Mucosa of gallbladder (tissue), 1 donor: ENCODE results near the gene APAF1. TPM values are rescaled to one million over a fixed set of nuclear protein-coding genes. Genes with fewer than 3 reads are reported as not detected.

Experiments
- DNase-seq: peaks from one replicate; pipeline ENCODE4 v3.0.0-alpha.2; 2020; ENCODE audit warnings: low spot score
- total RNA-seq: library from RNA; stranded (reverse); gene quantifications from one replicate; pipeline ENCODE4 v1.2.1, GENCODE V29; 2021
- donor health status: DM: no; HTN: no; CAD: no.

The APAF1 gene
- total RNA-seq, 1 donor from 2014 or later: 22.3 TPM

DNA sequence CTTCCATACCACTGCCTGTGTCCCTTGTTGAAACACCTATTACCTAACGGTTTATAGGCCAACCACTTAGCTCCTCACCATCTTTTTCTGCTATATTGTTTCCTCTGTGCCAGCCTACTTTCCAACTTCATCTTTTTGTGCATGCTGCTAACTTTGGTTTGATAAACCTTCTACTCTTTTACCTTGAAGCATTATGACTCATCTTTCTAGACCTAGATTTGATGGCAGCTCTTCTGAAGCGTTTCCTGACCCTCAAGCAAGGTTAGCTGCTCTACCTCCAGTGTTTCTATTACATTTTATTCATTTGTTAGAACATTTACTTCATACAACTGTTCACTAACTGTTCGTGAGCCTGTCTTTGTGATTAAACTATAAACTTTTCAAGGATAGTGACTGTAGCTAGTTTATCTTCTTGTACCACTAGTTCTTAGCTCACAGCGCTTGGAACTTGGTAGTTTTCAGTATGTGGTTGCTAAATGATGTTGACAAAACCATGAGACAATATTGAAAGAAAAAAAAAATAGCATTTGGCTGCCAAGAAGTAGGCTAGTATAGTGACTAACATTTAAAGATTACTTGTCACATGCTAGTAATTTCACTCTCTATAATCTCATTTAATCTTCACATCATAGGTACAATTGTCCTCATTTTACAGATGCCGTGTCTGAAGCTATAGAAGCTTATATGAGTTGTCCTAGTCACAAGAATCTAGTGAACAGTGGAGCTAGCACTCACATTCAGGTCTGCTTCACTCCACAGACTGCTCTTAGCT lies 79.5 kb downstream of the APAF1 start:
- DNase-seq: no peak

DNA sequence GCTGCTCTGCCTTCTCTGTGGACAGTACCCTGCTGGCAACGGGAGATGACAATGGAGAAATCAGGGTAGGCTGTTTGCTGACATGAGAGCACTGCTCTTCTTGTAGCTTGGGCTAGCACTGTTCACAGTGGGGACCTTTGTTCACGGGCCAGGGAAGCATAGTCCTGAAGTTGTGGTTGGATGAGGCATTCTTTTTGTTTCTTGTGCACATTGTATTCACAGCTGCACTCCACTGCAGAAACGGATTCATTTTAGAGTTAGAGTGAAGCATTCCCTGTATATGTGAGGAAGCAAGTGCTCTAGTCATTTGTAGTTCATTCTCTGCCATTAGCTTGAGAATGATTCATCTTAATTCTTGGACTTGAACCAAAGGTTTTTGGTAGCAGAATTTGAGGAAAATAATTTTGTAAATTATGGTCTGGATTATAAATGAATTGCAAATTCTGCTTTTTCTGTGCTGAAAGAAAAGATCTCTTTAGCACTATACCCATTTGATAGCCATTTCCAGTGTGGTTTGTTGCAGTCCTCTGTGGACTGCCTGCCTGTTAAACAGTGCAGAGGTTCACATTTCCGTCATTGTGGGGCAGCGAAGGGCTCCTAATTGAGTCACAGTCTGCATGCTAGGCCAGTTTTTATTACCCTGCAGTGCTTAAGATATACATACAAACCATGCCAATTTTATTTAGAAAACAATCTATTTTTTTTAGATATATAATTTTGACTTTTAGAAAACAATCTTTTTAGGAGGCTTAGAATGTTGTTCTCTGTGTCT lies 80.6 kb downstream of the APAF1 start:
- peak; percentile 35 for DNase-seq

DNA sequence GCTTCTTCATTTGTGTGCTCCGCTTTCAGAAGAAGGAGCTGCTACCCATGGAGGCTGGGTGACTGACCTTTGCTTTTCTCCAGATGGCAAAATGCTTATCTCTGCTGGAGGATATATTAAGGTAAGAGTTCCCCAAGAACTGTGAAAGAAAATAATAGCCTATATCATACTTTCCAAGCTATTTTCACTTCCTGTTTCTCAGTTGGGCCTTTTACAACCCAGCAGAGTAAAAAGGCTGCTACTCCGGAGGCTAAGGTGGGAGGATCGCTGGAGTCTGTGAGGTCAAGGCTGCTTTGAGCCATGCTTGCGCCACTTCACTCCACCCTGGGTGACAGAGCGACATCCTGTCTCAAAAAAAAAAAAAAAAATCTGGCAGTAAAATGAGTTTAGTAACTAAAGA lies 82.1 kb downstream of the APAF1 start:
- DNase-seq: no peak

DNA sequence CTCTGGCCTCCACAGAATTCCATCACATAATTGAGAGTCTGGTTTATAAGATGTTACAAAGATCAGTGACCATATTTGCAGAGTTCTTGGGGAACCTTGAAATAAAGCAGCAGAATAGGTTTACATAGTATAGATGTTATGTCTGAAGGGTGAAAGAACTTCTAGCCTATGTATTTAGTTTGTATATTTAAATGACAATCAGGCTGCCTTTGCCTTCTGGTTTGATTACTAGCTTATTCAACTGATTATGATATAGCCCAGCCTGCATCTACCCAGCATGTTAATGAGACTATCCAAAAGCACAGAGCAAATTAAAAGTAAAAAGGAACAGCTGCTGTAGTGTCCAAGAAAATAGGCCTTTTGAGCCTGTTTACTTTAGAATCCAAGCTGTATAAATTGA lies 85.3 kb downstream of the APAF1 start:
- DNase-seq: no peak

DNA sequence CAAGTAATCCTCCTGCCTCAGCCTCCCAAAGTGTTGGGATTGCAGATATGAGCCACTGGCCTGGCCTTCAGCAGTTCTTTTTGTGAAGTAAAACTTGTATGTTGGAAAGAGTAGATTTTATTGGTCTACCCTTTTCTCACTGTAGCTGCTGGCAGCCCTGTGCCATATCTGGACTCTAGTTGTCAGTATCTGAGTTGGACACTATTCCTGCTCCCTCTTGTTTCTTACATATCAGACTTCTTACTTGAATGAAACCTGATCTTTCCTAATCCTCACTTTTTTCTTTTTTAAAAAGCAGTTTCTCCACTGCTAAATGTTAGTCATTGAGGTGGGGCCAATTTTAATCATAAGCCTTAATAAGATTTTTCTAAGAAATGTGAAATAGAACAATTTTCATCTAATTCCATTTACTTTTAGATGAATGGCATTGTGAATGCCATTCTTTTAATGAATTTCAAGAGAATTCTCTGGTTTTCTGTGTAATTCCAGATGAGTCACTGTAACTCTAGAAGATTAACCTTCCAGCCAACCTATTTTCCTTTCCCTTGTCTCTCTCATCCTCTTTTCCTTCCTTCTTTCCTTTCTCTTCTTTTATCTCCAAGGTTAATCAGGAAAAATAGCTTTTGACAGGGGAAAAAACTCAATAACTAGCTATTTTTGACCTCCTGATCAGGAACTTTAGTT lies 88.7 kb downstream of the APAF1 start:
- no peak for DNase-seq

DNA sequence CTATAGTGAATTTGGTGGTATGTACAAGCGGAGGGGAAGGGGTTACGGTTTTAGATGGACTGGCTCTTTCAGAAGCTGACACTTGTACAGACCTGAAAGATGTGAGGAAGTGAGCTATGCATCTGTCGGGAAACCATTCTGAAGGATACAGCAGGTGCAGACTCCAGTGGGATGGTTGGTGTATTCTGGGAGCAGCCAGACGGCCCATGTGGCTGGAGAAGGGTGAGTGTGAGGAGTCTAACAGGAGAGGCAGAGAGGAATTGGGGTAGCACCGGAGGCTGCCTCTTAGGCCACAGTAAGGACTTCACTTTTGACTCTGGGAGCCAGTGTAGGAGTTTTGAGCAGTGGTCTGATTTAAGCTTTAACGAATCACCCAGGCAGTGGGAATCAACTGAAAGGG lies 90.7 kb downstream of the APAF1 start:
- no peak for DNase-seq

DNA sequence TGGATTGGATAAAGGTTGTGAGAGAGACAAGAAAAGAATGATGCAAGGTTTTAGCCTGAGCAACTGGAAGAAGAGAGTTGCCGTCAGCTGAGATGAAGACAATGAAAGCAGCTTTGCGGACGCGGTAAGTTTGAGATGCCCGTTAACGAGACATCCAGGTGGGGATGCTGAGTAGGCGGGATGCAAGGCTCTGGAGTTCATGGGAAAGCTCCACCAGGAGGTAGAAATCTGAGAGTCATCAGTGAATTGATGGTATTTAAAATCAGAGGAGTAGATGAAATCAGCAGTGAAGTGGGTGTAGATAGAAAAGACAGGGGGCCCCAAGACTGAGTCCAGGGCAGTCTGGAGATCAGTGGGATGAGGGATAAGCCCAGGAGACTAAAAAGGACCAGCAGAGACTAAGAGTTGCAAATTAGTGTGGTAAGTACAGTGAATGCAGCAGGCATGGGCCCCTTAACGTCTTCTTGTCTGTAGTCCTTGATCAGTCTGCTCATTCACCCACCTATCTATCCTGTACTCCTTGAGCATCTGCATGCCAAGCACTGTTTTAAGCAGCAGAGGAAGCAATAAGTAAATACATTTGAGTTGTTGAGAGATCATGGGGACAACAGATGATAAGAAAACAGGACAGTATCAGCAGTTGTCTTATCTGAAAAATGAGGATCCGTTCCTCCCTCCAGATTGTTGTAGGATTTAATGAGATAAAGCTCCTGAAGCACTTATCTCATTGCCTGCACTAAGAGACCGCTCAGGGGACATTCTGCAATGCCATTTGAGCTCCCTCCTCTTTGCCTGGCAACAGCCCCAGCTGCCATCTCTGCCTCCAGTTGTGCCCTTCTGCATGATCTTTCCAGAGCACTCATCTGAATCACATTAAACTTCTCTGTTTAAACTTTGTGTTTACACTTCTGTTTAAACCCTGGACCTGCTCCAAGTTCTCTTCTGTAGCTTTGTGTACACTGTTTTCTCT lies 91.5 kb downstream of the APAF1 start:
- no peak for DNase-seq

DNA sequence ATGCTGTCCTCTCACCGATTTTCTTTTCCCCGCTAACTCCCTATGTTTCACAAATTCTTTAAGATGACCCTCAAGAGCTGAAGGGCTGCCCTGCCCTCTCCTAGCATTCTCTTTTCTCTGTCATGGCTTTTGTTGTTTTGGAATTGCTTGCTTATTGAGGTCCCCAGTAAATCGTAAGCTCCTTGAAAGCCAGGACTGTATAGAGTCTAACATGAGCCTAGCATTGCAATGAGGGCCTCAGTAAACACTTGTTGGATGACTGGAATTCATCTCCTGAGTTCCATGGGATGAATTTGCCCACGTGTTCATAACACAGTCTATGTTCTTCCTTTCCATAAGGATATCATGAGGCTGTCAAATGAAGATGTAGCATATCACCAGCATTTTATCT lies 92.2 kb downstream of the APAF1 start:
- DNase-seq: no peak

DNA sequence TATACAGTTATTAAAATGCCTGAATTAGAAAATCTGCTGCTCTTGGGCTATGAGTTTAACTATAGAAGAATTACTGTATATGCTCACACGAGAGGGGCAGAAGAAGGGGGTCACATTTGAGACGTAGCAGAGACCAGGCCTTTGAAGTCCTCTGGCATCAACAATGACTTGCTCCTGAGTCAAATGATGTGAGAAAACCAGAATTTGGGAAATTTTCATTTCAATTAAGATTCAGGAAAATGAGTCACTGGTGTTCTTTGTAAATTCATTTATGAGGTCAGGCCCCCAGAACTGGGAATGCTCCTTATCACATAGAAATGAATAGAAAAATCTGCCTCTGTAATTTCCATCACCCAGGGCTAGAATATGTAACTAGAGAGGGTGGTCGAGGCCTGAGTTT lies 92.9 kb downstream of the APAF1 start:
- DNase-seq: no peak

DNA sequence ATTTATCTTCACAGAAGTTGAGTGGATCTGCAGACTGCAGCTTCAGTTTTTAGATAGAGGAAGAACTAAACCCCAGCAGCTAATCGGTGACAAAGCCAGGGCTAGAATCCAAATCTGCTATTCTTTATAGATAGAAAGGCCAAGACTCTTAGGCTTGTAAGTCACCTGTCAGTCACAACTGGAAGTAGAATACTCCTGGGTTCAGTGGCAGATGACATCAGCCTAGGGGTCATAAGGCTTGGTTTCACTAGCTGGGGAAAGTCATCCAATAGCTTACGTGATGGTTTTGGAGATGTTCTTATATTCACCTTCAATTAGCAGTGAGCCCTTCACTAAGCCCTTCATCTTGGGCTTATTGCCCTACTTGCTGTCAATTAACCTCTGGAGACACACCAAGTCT lies 93.4 kb downstream of the APAF1 start:
- no peak for DNase-seq

DNA sequence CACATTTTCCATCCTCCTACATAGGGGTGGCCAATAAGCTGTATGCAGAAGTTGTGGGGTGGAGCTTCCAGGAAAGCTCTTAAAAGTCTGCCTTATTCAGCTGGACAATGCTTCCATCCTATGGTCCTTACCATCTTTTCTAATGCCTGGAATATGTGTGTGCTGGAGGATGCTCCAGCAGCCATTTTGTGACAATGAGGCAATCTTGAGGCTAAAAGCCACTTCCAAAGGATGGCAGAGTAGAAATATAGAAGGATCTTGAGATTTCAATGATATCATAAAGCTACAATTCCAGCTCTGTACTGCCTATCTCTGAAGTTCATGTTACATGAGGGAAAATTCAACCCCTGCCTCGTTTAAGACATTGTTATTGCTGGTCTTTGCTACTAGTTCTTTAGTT lies 95.7 kb downstream of the APAF1 start:
- DNase-seq: no peak

DNA sequence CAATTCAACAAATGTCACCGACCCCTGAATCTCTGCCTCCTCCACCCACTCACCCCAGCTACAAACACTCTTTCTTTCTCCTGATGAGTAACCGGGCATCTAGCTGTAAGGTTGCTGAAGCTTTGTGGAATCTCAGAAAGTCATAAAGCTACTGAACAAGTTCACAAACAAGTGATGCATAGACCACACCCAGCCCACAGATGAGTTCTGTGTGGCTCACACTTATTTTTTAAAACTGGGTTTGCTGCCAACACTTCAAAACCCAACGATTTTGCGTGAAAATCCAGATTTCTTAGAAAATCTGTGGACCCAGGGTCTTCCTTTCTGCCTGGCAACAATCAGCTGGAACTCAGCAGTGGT lies 96.1 kb downstream of the APAF1 start:
- DNase-seq: no peak

DNA sequence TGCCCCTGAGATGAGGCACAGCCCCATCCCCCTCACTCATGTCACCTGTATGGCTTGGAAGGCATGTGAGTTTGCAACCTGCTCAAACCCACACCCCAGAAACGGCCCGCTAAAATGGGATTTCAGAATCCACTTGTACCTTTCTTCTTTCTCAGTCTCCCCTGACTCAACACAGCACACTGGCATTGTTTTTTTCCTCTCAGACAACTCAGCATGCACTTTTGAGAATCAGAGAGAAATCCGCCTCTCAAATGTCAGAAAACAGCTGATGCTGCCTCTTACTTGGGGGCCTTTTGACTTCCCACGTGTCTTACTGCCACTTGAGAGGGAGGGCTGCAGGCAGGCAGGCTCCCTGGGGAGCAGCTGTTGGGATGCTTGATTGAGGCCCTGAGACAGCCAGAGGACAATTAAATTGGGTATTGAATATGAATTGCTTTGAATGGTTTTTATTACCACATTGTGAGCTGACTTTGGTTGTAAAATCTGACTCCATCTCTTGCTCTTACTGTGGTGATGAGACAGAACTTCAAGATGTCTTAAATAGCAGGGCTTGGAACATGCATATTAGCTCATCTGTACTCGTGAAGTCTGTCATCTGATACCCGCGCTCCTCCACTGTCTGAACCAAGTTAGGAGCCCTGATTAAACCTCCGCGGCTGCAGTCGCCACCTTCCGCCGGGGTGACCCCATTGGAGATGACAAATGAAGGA lies 96.6 kb downstream of the APAF1 start:
- no peak for DNase-seq

DNA sequence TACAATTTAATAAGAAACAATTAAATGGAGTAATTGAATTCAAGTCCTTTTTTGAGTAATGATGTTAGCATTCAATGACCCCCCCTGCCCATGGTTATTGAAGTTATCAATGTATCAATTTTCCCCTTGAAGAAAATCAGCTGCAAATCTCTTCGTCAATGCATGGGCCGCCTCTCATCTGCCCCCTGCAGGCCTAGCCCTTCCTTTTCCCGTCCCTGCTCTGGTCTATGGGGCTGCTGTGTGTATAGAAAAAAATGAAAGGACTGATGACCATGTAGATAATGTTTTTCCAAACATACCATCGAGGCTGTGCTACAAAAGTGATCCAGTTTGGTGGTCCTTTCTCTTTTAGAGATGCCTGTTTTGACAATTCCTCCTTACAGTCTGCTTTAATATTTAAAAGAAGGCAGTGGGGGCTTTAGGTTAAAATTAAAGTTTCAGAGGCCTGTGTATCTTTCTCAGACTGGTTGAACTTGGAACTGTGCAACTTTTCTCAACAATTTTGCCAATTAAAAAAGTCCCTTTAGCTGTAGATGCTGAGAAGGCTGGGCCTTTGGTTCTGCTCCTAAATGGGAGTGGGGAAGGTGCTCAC lies 98.4 kb downstream of the APAF1 start:
- DNase-seq: no peak

DNA sequence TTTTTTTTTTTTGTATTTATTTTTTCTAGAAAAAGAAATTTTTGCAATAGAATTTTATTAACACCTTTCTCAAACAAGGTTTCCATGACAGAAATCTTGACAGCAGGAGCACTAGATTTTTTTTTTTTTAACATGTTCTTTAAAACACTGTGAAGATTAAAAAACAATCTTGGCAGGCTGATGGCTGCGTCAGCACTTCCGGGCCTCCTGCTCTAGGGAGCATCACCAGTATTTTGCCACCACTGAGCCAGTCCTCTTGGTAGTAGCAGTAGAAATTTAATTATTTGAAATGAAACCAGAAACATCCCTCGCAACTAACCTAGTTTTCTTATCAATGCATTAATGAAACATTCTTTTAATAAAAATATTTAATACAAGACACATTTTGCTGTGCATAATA lies 99.6 kb downstream of the APAF1 start:
- no peak for DNase-seq

DNA sequence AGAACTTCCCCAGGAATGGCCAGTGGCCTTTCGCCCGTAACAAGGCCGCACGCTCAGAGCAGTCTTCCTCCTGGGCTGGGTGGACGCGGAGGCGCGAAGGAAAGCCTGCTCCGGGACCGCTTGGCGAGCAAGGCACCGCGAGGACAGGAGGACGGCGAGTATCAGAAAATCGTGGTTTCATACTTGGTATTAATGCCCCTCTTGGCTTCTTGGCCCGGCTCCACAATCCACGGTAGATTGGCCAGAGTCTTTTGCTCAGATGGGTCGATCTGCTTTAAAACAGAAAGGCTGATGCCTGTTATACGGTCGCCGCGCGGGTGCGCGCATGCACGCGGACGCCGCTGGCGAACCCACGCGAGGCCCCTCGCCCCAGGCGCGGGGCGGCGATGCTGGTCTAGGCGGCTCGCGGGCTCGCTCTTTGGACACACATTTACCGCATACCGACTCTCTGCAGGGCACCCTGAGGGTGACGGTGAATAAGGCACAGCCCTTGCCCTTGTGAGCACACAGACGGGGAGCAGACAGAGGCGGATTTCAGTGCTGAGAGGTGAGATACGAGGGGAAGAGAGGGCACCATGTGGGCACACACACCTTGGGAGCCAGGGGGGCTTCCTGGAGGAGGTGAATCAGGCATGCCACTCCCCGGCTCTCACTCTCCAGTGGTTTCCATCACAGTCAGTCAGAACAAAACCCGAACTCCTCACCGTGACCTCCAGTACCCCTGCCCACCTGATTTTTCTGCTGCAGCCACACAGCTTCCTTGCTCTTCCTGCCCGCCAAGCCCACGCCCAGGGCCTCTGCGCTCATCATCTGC lies 100.7 kb downstream of the APAF1 start:
- no peak for DNase-seq

DNA sequence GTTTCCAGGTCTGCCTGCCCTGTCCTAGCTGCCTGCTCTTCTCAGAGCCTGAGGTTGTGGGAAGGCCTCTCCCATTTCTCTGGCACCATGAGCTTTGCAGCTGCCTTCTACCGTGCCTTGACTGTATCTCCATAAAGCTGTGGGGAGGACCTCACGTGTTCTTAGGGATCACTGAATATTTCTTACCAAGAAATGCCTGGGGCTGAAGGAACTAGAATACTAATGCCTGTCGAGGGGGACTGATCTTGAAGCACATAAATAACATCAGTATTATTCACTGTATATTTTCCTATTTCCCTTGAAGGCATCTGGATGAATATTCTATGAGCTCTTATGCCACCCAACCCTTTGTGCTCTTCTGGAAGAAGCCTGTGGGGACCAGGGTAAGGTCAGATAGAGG lies 103.4 kb downstream of the APAF1 start:
- DNase-seq: no peak

DNA sequence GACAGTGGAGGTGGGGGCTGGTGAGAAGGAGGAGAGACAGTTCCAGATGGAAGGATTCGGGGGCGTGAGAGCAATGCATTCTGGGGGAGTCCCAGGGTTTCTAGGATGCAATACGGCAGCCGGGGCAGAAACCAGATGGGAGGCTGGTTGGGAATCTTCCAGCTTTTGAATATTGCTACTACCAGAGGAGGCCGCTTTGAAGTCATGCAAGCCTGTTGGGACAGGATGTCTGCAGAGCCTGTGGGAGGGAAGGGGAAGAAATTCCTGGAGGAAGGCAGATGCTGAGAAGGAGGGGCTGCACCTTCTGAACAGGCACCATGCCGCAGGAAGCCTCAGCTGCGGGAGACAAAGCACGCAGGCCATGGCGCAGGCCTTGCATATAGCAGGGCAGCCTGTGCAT lies 105.4 kb downstream of the APAF1 start:
- no peak for DNase-seq

DNA sequence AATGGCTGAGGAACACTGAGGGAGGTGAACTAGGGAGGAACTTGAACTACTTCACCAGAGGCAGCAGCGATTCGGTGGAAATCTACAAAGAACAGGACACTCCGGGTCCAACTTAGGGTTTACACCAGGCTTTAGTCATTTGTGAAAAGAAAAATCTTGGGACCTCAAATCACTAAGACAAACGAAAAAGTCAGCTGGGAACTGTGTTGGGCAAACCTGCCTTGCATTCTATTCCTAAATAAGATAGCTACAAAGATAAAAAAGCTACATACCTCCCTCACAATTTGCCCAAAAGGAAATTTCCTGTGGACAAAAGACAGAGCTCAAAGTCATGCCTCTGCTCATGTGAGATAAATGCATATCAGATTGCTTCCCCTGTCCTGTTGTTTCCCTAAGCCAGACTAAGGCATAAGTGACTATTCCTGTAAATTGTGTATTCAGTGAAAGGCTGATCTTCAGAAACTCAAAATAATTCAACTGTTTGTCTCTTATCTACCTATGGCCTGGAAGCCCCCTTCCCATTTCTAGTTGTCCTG lies 106.6 kb downstream of the APAF1 start:
- no peak for DNase-seq

DNA sequence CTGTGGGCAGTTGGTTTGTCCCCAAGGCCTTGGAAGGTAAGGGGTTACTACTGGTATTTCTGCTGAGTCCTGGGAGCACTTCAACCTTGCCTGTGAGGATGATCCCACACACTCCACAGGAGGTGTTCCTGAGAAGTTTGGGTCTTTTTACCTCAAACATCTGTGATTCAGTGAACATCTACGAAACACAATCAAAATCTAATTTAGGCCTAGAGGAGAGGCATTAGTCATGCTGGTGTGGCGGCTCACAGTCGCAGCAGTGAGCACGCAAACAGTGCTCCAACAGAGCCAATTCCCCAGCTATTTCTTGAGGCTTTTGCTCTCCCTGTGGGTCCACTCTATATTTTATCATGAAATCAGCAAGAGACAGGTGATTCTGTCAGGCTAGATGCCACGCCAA lies 107.6 kb downstream of the APAF1 start:
- no peak for DNase-seq
